OCI-LY7 (cell line): ENCODE results near the gene LHX3. TPM values are rescaled to one million over a fixed set of nuclear protein-coding genes. Genes with fewer than 3 reads are reported as not detected.
A peak's percentile ranks its signal among the peaks of the same experiment; 100 is the strongest.

Source experiments
- BruUV-seq: library from RNA; stranded (reverse); fragments of 400-500 nt; replicated peaks from 2 replicates; lab custom pipeline; 2021; lab: Mats Ljungman, UMichigan
- CTCF ChIA-PET: fragments of 300-600 bp; sonication (Branson Sonifier 250); formaldehyde crosslinking; loops from one replicate; lab custom pipeline; 2022; ENCODE audit warnings: antibody characterized with exemption; ENCODE audit not compliant: unreplicated experiment; lab: Charles Lee
- POLR2A ChIA-PET: fragments of 300-600 bp; sonication (Branson Sonifier 250); formaldehyde crosslinking; loops from one replicate; lab custom pipeline; 2022; ENCODE audit warnings: antibody characterized with exemption; lab: Charles Lee
- DNase-seq: peaks from one replicate; pipeline ENCODE4 v3.0.0-alpha.2; 2015; ENCODE audit warnings: low spot score
- H2AFZ ChIP-seq: fragments of 200-600 bp; sonication (generic), shearing (Covaris generic); 2 replicates; pipeline ENCODE4 v1.6.1; 2014; ENCODE audit warnings: mild to moderate bottlenecking, antibody characterized with exemption, low read length, moderate library complexity
- H3K27ac ChIP-seq: fragments of 200-600 bp; sonication (generic); 2 replicates; pipeline ENCODE4 v1.5.1; 2014; ENCODE audit warnings: mixed run types, low read depth, mild to moderate bottlenecking, moderate library complexity, low read length, inconsistent platforms; ENCODE audit not compliant: poor library complexity, severe bottlenecking
- H3K36me3 ChIP-seq: fragments of 200-600 bp; sonication (generic); 2 replicates; pipeline ENCODE4 v1.6.1; 2014; ENCODE audit warnings: mild to moderate bottlenecking, antibody characterized with exemption, low read length, moderate library complexity, mixed read lengths; ENCODE audit not compliant: insufficient read depth
- H3K4me1 ChIP-seq: fragments of 200-600 bp; sonication (generic); 2 replicates; pipeline ENCODE4 v1.5.1; 2014; ENCODE audit warnings: mild to moderate bottlenecking, low read length; ENCODE audit not compliant: insufficient read depth, poor library complexity, severe bottlenecking
- H3K4me2 ChIP-seq: fragments of 200-600 bp; sonication (generic); 2 replicates; pipeline ENCODE4 v1.6.1; 2014; ENCODE audit warnings: mild to moderate bottlenecking, low read length
- H3K4me3 ChIP-seq: fragments of 200-600 bp; sonication (generic); 2 replicates; pipeline ENCODE4 v1.5.1; 2014; ENCODE audit warnings: mild to moderate bottlenecking, low read depth, low read length; ENCODE audit not compliant: poor library complexity, severe bottlenecking
- H3K79me2 ChIP-seq: fragments of 200-600 bp; sonication (generic); 2 replicates; pipeline ENCODE4 v1.6.1; 2016; ENCODE audit warnings: low read depth, mild to moderate bottlenecking, low read length, moderate library complexity, mixed read lengths; ENCODE audit not compliant: insufficient read depth
- H3K9me2 ChIP-seq: fragments of 200-600 bp; sonication (generic); 2 replicates; pipeline ENCODE4 v1.6.1; 2016; ENCODE audit warnings: mild to moderate bottlenecking, low read length, mixed read lengths; ENCODE audit not compliant: insufficient read depth
- H3K9me3 ChIP-seq: fragments of 200-600 bp; sonication (generic); 2 replicates; pipeline ENCODE4 v1.6.1; 2014; ENCODE audit warnings: mild to moderate bottlenecking, mixed run types, low read length, mixed read lengths
- H4K20me1 ChIP-seq: fragments of 200-600 bp; sonication (generic); 2 replicates; pipeline ENCODE4 v1.6.1; 2014; ENCODE audit warnings: mild to moderate bottlenecking, antibody characterized with exemption, low read length, moderate library complexity, mixed read lengths; ENCODE audit not compliant: insufficient read depth
- EZH2phosphoT487 ChIP-seq: fragments of 200-600 bp; sonication (generic); IDR thresholded peaks from 2 replicates; pipeline ENCODE4 v1.6.1; 2018; ENCODE audit warnings: low read depth, borderline replicate concordance, mild to moderate bottlenecking, mixed run types, antibody characterized with exemption, low read length, moderate library complexity, mixed read lengths
- intact Hi-C: fragments of 100-400 bp; cut with micrococcal nuclease; formaldehyde crosslinking; loops from one replicate; pipeline ENCODE4 v1.10.0; 2022; ENCODE audit not compliant: unreplicated experiment
- total RNA-seq, 2 experiments: library from RNA; depleted of rRNA in 1 of 2; stranded (reverse); fragments of >200 nt in 1 of 2; shearing (Covaris generic) in 1 of 2; gene quantifications; 2 replicates each; pipeline ENCODE4 v1.2.3, GENCODE V29; 2014 to 2022
- TF ChIP-seq, protein P1 (sequence below): fragments of 200-600 bp; sonication (generic); conservative IDR thresholded peaks from 2 replicates; pipeline ENCODE4 v1.5.1; 2014; ENCODE audit warnings: mild to moderate bottlenecking, antibody characterized with exemption, low read length, moderate library complexity, mixed read lengths

The LHX3 gene
- total RNA-seq, 2 experiments from 2014 or later, result 0.15 TPM; not detected in 1

DNA sequence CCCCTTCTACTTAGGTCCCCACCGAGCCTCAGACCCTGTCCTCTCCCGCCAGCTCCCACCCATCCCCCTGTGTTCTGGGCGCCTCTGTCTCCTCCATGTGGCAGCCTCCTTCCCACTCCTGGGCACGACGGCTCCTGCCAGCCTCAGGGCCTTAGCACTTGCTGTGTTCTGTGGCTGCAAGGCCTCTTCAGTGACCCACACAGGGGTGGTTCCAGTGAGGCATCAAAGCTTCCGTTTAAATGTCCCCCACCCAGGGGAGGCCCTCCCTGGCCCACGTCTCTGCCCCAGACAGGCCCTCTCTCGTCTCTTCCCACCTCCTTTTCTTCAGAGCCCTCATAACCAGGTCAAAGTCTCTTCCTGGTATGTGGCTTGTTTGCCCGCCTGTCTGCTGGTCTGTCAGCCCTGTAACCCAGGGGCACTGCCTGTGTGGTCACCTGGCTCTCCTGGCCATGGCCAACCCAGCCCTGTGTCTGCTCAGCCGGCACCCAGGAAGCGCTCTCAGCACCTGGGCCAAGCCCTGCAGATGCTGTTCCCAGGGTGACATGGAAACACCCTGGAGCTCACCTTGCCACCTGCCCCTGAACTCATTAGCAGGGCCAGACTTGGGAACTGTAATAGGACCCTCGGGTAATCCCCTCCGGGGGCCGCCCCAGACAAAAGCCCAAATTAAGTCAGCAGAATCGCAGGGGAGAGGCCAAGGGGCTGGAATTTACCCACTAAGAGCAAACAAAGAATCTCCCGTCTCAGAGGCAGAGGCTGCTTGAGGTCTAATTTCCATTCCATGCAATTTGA is 33.7 kb downstream of the LHX3 start:
- H3K4me1 ChIP-seq, result no peaks in the 10 kb centered on the region
- no peak for TF ChIP-seq EZH2phosphoT487
- TF ChIP-seq, protein P1, sequence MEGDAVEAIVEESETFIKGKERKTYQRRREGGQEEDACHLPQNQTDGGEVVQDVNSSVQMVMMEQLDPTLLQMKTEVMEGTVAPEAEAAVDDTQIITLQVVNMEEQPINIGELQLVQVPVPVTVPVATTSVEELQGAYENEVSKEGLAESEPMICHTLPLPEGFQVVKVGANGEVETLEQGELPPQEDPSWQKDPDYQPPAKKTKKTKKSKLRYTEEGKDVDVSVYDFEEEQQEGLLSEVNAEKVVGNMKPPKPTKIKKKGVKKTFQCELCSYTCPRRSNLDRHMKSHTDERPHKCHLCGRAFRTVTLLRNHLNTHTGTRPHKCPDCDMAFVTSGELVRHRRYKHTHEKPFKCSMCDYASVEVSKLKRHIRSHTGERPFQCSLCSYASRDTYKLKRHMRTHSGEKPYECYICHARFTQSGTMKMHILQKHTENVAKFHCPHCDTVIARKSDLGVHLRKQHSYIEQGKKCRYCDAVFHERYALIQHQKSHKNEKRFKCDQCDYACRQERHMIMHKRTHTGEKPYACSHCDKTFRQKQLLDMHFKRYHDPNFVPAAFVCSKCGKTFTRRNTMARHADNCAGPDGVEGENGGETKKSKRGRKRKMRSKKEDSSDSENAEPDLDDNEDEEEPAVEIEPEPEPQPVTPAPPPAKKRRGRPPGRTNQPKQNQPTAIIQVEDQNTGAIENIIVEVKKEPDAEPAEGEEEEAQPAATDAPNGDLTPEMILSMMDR, result no peak
- CTCF ChIA-PET, result interaction anchor here (0.5 kb wide), 1 partner anchor 264 kb away, joined by 12 read pairs; the partner anchor contains the start of gene CAMSAP1
- H3K36me3 ChIP-seq, result no peaks in the 10 kb centered on the region
- no TSS peak for BruUV-seq
- POLR2A ChIA-PET, result no interaction called here
- no peaks in the 10 kb centered on the region for H4K20me1 ChIP-seq
- no peak overlapping the region for H3K4me3 ChIP-seq
- intact Hi-C loops, result no loop called here
- no peak overlapping the region for H3K27ac ChIP-seq
- H3K4me2 ChIP-seq, result no peak overlapping the region
- H3K79me2 ChIP-seq, result no peaks in the 10 kb centered on the region
- H3K9me3 ChIP-seq, result no peaks in the 10 kb centered on the region
- DNase-seq, result no peak
- H2AFZ ChIP-seq, result no peak overlapping the region
- H3K9me2 ChIP-seq, result no peaks in the 10 kb centered on the region

DNA sequence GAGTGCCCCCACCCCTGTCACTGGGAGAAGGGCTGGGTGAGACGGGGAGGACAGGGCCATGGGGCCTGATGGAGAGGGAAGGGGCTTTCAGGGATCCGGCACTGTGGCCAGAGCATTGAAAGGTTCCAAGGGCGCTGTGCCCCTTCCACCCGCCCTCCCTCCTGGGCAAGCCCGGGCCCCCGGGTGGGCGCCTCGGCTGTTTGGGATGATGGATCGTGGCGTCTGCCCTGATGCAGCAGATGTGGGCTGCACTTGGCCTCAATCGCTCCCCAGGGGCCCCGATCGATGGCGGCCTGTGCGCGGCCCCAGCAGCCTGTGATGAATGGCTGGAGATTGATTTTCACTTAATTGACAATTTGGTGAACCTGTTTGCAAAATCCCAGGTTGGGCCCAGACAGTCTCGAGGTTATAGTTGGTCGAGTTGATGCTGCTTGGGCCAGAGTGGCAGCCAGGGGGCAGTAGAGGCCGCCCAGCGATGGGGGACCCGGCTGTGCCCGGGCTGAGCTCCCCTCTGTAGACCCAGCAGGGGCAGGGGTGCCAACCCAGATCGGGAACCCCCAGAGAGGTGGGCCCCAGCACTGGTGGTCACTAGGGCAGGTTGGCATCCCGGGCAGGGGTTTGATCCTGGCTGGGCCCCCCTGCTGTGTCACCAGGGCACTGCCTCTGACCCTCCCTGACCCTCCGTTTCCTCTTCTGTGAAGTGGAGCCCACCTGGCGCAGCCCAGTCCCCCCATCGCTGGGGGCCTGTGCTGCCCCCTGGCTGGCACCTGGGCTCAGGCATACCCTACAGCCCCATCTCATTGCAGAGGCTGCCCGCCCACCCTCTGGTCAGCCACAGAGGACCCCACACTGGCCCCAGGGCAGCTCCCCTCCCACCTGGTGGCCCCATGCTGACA is 34.7 kb downstream of the LHX3 start:
- Histone ChIP-seq H3K4me2 (no peak overlapping the region), H3K79me2 (no peaks in the 10 kb centered on the region), H4K20me1 (no peaks in the 10 kb centered on the region), H3K27ac (no peak overlapping the region), H3K9me3 (no peaks in the 10 kb centered on the region), H3K4me1 (no peaks in the 10 kb centered on the region), H3K36me3 (no peaks in the 10 kb centered on the region), H3K4me3 (no peak overlapping the region), H3K9me2 (no peaks in the 10 kb centered on the region), H2AFZ (no peak overlapping the region)
- TF ChIP-seq EZH2phosphoT487, result no peak
- TF ChIP-seq, protein P1, result peak; percentile 90
- ChIA-PET POLR2A (no interaction called here), CTCF (no interaction called here)
- no TSS peak for BruUV-seq
- intact Hi-C loops, result loop anchor here (1.0 kb wide), 4 partner anchors 56 to 113 kb away; no protein-coding TSS in a partner anchor
- peak; percentile 66 for DNase-seq
